GM12864 (cell line): ENCODE results near the gene GDF11.

Experiments used
- DNase-seq: peaks from one replicate; pipeline ENCODE4 v3.0.0-alpha.2; 2011; ENCODE audit warnings: low read depth
- H3K4me3 ChIP-seq: 2 replicates; pipeline ENCODE4 v1.5.1; 2011; ENCODE audit warnings: mild to moderate bottlenecking, low read depth, low read length, control low read depth
- CTCF ChIP-seq: IDR thresholded peaks from 2 replicates; pipeline ENCODE4 v1.5.1; 2011; ENCODE audit warnings: low read depth, mild to moderate bottlenecking, moderate library complexity, low read length, control low read depth, inconsistent platforms; ENCODE audit errors: missing control alignments

Gene GDF11

GRCh38 chr12:55743406-55744339, 751 bp downstream of the GDF11 start:
- TF ChIP-seq CTCF: no peak
- DNase-seq: no peak
- H3K4me3 ChIP-seq: peak overlapping the region; percentile 69

DNA sequence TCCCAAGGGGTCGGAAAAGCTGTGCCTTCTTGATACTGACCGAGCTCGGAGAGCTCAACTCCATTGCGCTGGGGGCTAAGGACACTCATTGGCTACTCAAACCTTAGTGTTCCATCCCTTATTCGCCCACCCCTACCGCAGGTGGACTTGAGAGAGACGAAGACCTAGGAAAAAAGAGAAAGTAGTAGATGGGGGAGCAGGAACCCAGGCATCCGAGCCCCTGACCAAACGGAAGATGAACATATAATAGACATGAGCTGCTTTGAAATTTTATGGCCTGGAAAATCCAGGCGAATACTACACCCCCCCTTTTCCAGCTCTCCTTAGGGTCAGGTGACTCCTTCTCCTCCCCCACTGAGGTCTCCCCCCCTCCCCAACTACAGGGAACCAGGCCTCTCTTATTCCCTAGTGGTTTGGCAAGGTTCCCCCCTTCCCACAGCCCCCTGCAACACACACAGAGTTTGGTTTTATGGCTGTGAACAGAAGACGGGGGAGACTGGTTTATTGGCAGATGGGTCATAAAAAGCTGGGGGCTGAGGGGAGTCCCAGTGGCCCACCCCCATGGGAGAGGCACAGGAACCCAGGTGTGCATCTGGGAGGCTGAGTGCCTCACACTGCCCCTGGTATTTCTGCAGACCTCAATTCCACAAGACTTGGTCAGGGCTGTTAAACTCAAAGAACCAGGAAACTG, 1.6 kb downstream of the GDF11 start:
- H3K4me3 ChIP-seq: peak overlapping the region; percentile 69
- TF ChIP-seq CTCF: no peak
- no peak for DNase-seq

GRCh38 chr12:55745361-55746173, 2.6 kb downstream of the GDF11 start:
- no peak overlapping the region for H3K4me3 ChIP-seq
- DNase-seq: no peak
- no peak for TF ChIP-seq CTCF

DNA sequence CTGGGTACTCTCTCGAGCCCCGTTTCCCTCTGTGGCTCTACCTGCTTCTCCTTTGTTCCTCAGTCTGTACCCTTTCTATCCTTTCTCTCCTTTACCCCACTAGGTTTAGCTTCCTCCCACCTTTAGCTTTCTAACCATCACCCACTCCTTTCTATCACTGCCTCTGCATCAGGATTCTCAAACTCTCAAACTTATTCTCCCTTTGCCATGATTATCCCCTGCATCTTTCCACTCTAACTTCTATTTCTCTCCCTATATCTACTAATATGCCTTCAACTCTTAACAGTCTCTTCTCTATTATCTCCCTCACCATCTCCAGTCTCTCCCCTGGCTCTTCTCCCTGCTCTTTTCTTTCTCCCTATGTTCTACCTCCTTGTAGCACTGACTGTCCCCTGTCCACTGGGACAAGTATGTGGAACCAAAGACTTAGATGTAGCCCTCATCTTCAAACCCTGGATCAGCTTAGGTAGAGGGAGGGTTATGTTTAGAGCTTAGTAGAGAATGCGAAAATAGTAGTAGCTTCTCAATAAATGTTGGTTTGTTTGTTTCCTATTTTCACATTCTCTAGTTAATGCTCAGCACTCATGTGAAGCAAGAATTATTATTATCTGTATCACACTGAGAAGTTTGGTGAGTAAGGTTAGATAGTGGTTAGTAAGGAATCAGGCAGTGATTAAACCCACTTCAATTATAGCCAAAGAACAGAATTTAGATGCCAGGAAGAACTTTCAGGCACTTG, 3.4 kb downstream of the GDF11 start:
- TF ChIP-seq CTCF: no peak
- H3K4me3 ChIP-seq: no peak overlapping the region
- DNase-seq: no peak

DNA sequence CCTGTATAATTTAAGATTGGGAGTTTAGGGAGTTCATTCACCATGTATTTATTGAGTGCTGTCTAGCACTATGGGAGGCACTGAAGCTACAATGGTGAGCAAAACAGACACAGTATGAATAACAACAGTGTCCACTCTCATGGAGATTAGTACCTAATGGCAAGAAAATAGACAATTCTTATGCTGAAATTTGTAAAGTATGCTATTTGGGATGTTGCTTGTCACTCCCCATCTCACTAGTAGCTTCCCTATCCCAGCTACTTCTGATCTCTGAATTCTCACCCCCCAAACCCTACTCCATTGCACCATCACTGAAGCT, 4.0 kb downstream of the GDF11 start:
- DNase-seq: no peak
- no peak for TF ChIP-seq CTCF
- H3K4me3 ChIP-seq: no peak overlapping the region

- no peak for TF ChIP-seq CTCF
- no peak overlapping the region for H3K4me3 ChIP-seq
- no peak for DNase-seq
These were observed 5.5 kb downstream of the GDF11 start for GRCh38 chr12:55748230-55748993.
